ENCODE data around the gene WDR64.

GRCh38 chr1:241846862-241847539, 194.9 kb downstream of the WDR64 start:
- TF ChIP-seq TAF1 (conservative IDR thresholded peaks at IDR 0.05) (no peak), CTCF (IDR thresholded peaks at IDR 0.05; ENCODE audit: low read depth, low read length, missing input control) (no peak), REST (IDR thresholded peaks at IDR 0.05) (no peak), ZBTB33 (IDR thresholded peaks at IDR 0.05) (no peak), GABPA (IDR thresholded peaks at IDR 0.05 in 1 of 2, conservative IDR thresholded peaks at IDR 0.05 in 1 of 2) (no peak), ATF3 (IDR thresholded peaks at IDR 0.05) (no peak), MAX (IDR thresholded peaks at IDR 0.05) (no peak)

All from liver (tissue), 3 donors.